Stomach (tissue), 9 donors: Measurements from ENCODE around the gene CNTN5. TPM values are rescaled to one million over a fixed set of nuclear protein-coding genes. Genes with fewer than 3 reads are reported as not detected.

ENCODE experiments used
- DNase-seq, 2 donors: peaks; one replicate each; pipeline versions ENCODE4 v3.0.0 to v3.0.0-alpha.2; 2013 to 2019
- H3K27ac ChIP-seq, 5 donors: fragments of 200-600 bp in 4 of 5; sonication (generic) in 4 of 5; one replicate each; pipeline ENCODE4 v1.5.1; 2013 to 2019; ENCODE audit warnings: mild to moderate bottlenecking in 1 of 5, moderate library complexity in 1 of 5
- H3K27me3 ChIP-seq, 3 donors: fragments of 200-600 bp; sonication (generic); one replicate each; pipeline ENCODE4 v1.5.1; 2017 to 2019; ENCODE audit warnings: mixed run types in 1 of 3
- H3K36me3 ChIP-seq, 4 donors: fragments of 200-600 bp; sonication (generic); 1 replicate in 3 of 4; 2 replicates in 1 of 4; pipeline ENCODE4 v1.5.1; 2016 to 2019
- H3K4me1 ChIP-seq, 4 donors: fragments of 200-600 bp; sonication (generic); one replicate each; pipeline ENCODE4 v1.5.1; 2016 to 2019
- H3K4me3 ChIP-seq, 4 donors: fragments of 200-600 bp; sonication (generic) in 3 of 4; one replicate each; pipeline ENCODE4 v1.5.1; 2016 to 2019; ENCODE audit warnings: mild to moderate bottlenecking in 1 of 4
- H3K9me3 ChIP-seq, 4 donors: fragments of 200-600 bp; sonication (generic); one replicate each; pipeline ENCODE4 v1.5.1; 2016 to 2019
- CTCF ChIP-seq, 7 experiments: fragments of 450-650 bp in 4 of 7; fragments of 200-600 bp in 3 of 7; sonication (generic) in 3 of 7; IDR thresholded peaks; one replicate each; pipeline ENCODE4 v1.5.1; 2016 to 2019; ENCODE audit warnings: antibody characterized with exemption in 7 of 7, control low read depth in 2 of 7, mild to moderate bottlenecking in 1 of 7
- EP300 ChIP-seq: sonication (generic); formaldehyde crosslinking; IDR thresholded peaks from one replicate; pipeline ENCODE4 v1.6.1; 2017; ENCODE audit warnings: antibody characterized with exemption
- POLR2A ChIP-seq, 4 donors: fragments of 450-650 bp; IDR thresholded peaks; one replicate each; pipeline ENCODE4 v1.6.1; 2016; ENCODE audit warnings: antibody characterized with exemption in 4 of 4, control low read depth in 2 of 4, mild to moderate bottlenecking in 1 of 4, moderate library complexity in 1 of 4
- POLR2AphosphoS5 ChIP-seq, 3 donors: sonication (generic); formaldehyde crosslinking; IDR thresholded peaks; one replicate each; pipeline ENCODE4 v1.6.1; 2016; ENCODE audit warnings: antibody characterized with exemption in 3 of 3
- WGBS, 5 donors: extraction: QIAGEN DNeasy Blood & Tissue Kit in 3 of 5; methylation state at CpG; one replicate each; pipeline versions ENCODE4 v1.1.5 to v1.1.7; 2013 to 2018; 5-methylcytosine and 5-hydroxymethylcytosine counted together
- intact Hi-C: fragments of 100-400 bp; cut with DNase I; formaldehyde crosslinking; loops from one replicate; pipeline ENCODE4 v1.15.1; 2023; ENCODE audit warnings: low total_unique reads
- polyA plus RNA-seq, 3 donors: library from polyadenylated mRNA; stranded (reverse); fragments of 200-250 nt; gene quantifications; one replicate each; pipeline ENCODE4 v1.2.3, GENCODE V29; 2013
- total RNA-seq, 5 donors: library from RNA; depleted of rRNA; stranded (reverse); fragments of >200 nt; gene quantifications; one replicate each; pipeline versions ENCODE4 v1.1.0 to v1.2.3, GENCODE V29; 2014 to 2016
- donor health status: healthy with polysubstance abuse.
- donor health status: Bipolar disorder and iron deficiency.
- donor health status: healthy.

The CNTN5 gene
- total and polyA plus RNA-seq, 8 donors: 0.05 to 9.9 TPM; not detected in 6

DNA sequence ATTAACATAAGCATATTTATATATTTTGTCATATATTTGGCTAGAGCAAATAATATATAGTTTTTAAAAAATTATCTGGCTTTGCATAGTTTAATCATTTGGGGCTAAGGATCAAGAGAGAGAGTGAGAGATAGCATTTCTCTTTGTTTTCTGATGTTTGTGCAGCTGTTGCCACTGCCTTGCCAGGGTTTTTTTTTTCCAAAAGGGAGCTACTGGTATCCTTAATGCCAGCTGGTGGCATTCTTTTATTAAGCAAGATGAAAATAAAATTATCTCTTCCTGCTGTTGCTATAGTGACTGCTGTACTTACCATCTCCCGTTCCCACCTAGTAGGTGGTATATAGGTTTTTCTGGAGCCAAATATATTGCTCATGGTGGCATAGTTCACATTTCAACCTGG lies 873.1 kb downstream of the CNTN5 start:
- TF ChIP-seq POLR2A (IDR thresholded peaks at IDR 0.05): no peak
- TF ChIP-seq CTCF (IDR thresholded peaks at IDR 0.05): no peak
- TF ChIP-seq POLR2AphosphoS5 (IDR thresholded peaks at IDR 0.05): no peak
- TF ChIP-seq EP300: no peak
- Histone ChIP-seq H3K9me3 (peaks cover 0 to 19% (median 6%) of the 10 kb centered on the region in 4 donors), H3K4me3 (no peak overlapping the region), H3K4me1 (no peaks in the 10 kb centered on the region), H3K27ac (no peak overlapping the region), H3K36me3 (no peaks in the 10 kb centered on the region), H3K27me3 (no peaks in the 10 kb centered on the region)
- DNase-seq: no peak
- intact Hi-C loops: no loop called here
- WGBS, 5 donors: 38 to 64% (median 47%) methylated on average over 1 of the region's 1 CpG

- 53 to 78% (median 69%) methylated on average over 3 of the region's 3 CpGs for WGBS, 5 donors
Measured at GRCh38 chr11:99901175-99901574, 880.4 kb downstream of the CNTN5 start.

DNA sequence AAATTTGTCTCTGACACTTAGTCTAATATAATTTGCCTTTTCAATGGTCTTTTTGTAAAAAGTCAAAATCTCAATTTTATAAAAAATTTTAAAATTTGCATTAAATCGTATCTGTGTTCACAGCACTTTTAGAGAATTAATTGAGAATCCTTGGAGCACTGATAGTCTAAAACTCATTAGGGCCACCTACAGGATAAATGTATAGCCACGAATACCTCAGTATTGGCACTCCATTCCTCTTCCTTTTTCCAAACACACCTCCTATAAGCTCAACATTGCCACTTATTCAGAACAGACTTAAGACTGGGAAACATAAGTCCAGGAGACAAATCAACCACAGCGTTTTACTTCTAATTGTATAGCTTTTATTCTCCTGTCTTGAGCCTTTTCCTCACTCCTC lies 890.4 kb downstream of the CNTN5 start:
- intact Hi-C loops: no loop called here
- Histone ChIP-seq H3K36me3 (no peaks in the 10 kb centered on the region), H3K27me3 (no peaks in the 10 kb centered on the region), H3K4me3 (no peak overlapping the region), H3K27ac (no peak overlapping the region), H3K9me3 (no peaks in the 10 kb centered on the region), H3K4me1 (no peaks in the 10 kb centered on the region)
- WGBS, 5 donors: 18 to 36% (median 34%) methylated on average over 3 of the region's 3 CpGs
- no peak for DNase-seq
- TF ChIP-seq EP300 (no peak), POLR2AphosphoS5 (IDR thresholded peaks at IDR 0.05) (no peak), POLR2A (IDR thresholded peaks at IDR 0.05) (no peak), CTCF (IDR thresholded peaks at IDR 0.05) (no peak)

More at GRCh38 chr11:99901175-99901574, 880.4 kb downstream of the CNTN5 start:
- intact Hi-C loops: no loop called here
- peaks cover 0 to 9% (median 4%) of the 10 kb centered on the region in 4 donors for H3K9me3 ChIP-seq
- DNase-seq: no peak
- TF ChIP-seq CTCF (IDR thresholded peaks at IDR 0.05) (no peak), POLR2AphosphoS5 (IDR thresholded peaks at IDR 0.05) (no peak), EP300 (no peak), POLR2A (IDR thresholded peaks at IDR 0.05) (no peak)
- no peak overlapping the region for H3K4me3 ChIP-seq
- no peaks in the 10 kb centered on the region for H3K36me3 ChIP-seq
- H3K27ac ChIP-seq: no peak overlapping the region
- H3K4me1 ChIP-seq: no peaks in the 10 kb centered on the region
- no peaks in the 10 kb centered on the region for H3K27me3 ChIP-seq

DNA sequence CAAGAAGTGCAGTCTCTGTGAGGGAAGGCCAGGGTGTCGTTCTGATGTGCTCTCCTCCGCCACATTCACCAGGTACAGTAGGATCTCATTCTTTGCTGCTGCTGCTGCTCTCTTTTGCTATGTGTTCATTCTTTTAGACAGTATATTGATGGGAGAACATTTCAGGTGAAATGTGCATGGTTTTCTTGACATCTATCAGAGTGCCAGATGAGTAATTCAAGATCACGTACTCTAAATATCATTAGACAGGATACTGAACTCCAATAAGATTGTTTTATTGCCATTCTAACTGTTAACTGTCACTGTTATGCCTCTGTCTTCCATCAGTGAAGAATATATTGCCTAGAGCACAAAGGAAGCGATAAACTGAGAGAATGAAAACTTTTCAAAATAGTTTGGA lies 895.3 kb downstream of the CNTN5 start:
- TF ChIP-seq EP300: no peak
- TF ChIP-seq POLR2AphosphoS5 (IDR thresholded peaks at IDR 0.05): no peak
- no peak for TF ChIP-seq CTCF (IDR thresholded peaks at IDR 0.05)
- TF ChIP-seq POLR2A (IDR thresholded peaks at IDR 0.05): no peak
- H3K4me3 ChIP-seq: no peak overlapping the region
- H3K27me3 ChIP-seq: no peaks in the 10 kb centered on the region
- intact Hi-C loops: no loop called here
- peaks cover 0 to 18% (median 7%) of the 10 kb centered on the region in 4 donors for H3K9me3 ChIP-seq
- H3K4me1 ChIP-seq: no peaks in the 10 kb centered on the region
- 79 to 90% (median 84%) methylated on average over 4 of the region's 4 CpGs for WGBS, 5 donors
- H3K36me3 ChIP-seq: no peaks in the 10 kb centered on the region
- DNase-seq: no peak
- H3K27ac ChIP-seq: no peak overlapping the region
